ENCODE results near the gene HYAL3. TPM values are rescaled to one million over a fixed set of nuclear protein-coding genes. Genes with fewer than 3 reads are reported as not detected.

HYAL3 gene
- total and polyA plus RNA-seq, 2 experiments from 2014 or later, result 7.6 to 9.6 TPM

- H3K9me3 ChIP-seq (ENCODE audit: low read depth), result no peaks in the 10 kb centered on the region
- no peak overlapping the region for H2AFZ ChIP-seq
- H3K79me2 ChIP-seq (ENCODE audit: insufficient read depth), result peaks cover 27% of the 10 kb centered on the region
- H3K9ac ChIP-seq, result no peak overlapping the region; the same call in 1 of the 2 replicates
- no peak overlapping the region for H3K4me2 ChIP-seq (ENCODE audit: unreplicated experiment)
- H3F3A ChIP-seq (ENCODE audit: insufficient read depth), result peaks cover 29% of the 10 kb centered on the region
- no peaks in the 10 kb centered on the region for H3K27me3 ChIP-seq (replicated peaks; ENCODE audit: insufficient read depth)
- no peak overlapping the region for H3K27ac ChIP-seq
- H3K4me3 ChIP-seq, result no peak overlapping the region
- no peak for TF ChIP-seq EZH2phosphoT487 (IDR thresholded peaks at IDR 0.05; ENCODE audit: insufficient read depth, low read depth)
- no peak for DNase-seq
- H3K36me3 ChIP-seq (ENCODE audit: low read depth), result peaks cover 21% of the 10 kb centered on the region
- in situ Hi-C loops (cut with MboI), result no loop called here
- H4K20me1 ChIP-seq (ENCODE audit: insufficient read depth), result no peaks in the 10 kb centered on the region
- no peaks in the 10 kb centered on the region for H3K9me2 ChIP-seq (ENCODE audit: insufficient read depth)
- WGBS, 2 experiments (ENCODE audit: low coverage in 1 of 2, low lambda C conversion rate in 2 of 2, missing lambda C conversion rate in 2 of 2), result 96 to 99% methylated on average over 8 of the region's 8 CpGs
- H3K4me1 ChIP-seq (ENCODE audit: insufficient read depth), result peaks cover 21% of the 10 kb centered on the region
These were observed 27.0 kb upstream of the HYAL3 start for GRCh38 chr3:50326182-50326541.

GRCh38 chr3:50325497-50326181 is 26.4 kb upstream of the HYAL3 start:
- WGBS, 2 experiments (ENCODE audit: low coverage in 1 of 2, low lambda C conversion rate in 2 of 2, missing lambda C conversion rate in 2 of 2), result 76 to 87% methylated on average over 11 of the region's 11 CpGs
- Histone ChIP-seq H3K4me3 (no peak overlapping the region), H3K4me1 (ENCODE audit: insufficient read depth) (peaks cover 21% of the 10 kb centered on the region), H3F3A (ENCODE audit: insufficient read depth) (peaks cover 24% of the 10 kb centered on the region), H3K9ac (no peak overlapping the region), H3K9me2 (ENCODE audit: insufficient read depth) (no peaks in the 10 kb centered on the region), H3K27ac (no peak overlapping the region), H4K20me1 (ENCODE audit: insufficient read depth) (no peaks in the 10 kb centered on the region), H3K4me2 (ENCODE audit: unreplicated experiment) (no peak overlapping the region), H2AFZ (no peak overlapping the region), H3K27me3 (replicated peaks; ENCODE audit: insufficient read depth) (no peaks in the 10 kb centered on the region), H3K9me3 (ENCODE audit: low read depth) (no peaks in the 10 kb centered on the region), H3K36me3 (ENCODE audit: low read depth) (peaks cover 16% of the 10 kb centered on the region), H3K79me2 (ENCODE audit: insufficient read depth) (peaks cover 22% of the 10 kb centered on the region)
- in situ Hi-C loops (cut with MboI), result no loop called here
- TF ChIP-seq EZH2phosphoT487 (IDR thresholded peaks at IDR 0.05; ENCODE audit: insufficient read depth, low read depth) (no peak), EZH2 (IDR thresholded peaks at IDR 0.05; ENCODE audit: insufficient read depth, poor library complexity, severe bottlenecking) (no peak)
- DNase-seq, result no peak

- Histone ChIP-seq H2AFZ (no peak overlapping the region), H3K9me2 (ENCODE audit: insufficient read depth) (no peaks in the 10 kb centered on the region), H3K4me2 (ENCODE audit: unreplicated experiment) (no peak overlapping the region), H3K27me3 (replicated peaks; ENCODE audit: insufficient read depth) (no peaks in the 10 kb centered on the region), H3K36me3 (ENCODE audit: low read depth) (peaks cover 10% of the 10 kb centered on the region), H3K4me1 (ENCODE audit: insufficient read depth) (peaks cover 24% of the 10 kb centered on the region), H3K9ac (no peak overlapping the region), H4K20me1 (ENCODE audit: insufficient read depth) (no peaks in the 10 kb centered on the region), H3K9me3 (ENCODE audit: low read depth) (no peaks in the 10 kb centered on the region), H3F3A (ENCODE audit: insufficient read depth) (peaks cover 19% of the 10 kb centered on the region), H3K27ac (no peak overlapping the region), H3K4me3 (no peak overlapping the region), H3K79me2 (ENCODE audit: insufficient read depth) (peaks cover 25% of the 10 kb centered on the region)
- in situ Hi-C loops (cut with MboI), result no loop called here
- no peak for DNase-seq
- WGBS, 2 experiments (ENCODE audit: low coverage in 1 of 2, low lambda C conversion rate in 2 of 2, missing lambda C conversion rate in 2 of 2), result 58% methylated on average over 2 of the region's 2 CpGs; no CpG with 5 or more reads in 1 of the 2 experiments
- TF ChIP-seq EZH2phosphoT487 (IDR thresholded peaks at IDR 0.05; ENCODE audit: insufficient read depth, low read depth) (no peak), EZH2 (IDR thresholded peaks at IDR 0.05; ENCODE audit: insufficient read depth, poor library complexity, severe bottlenecking) (no peak)
These were observed 25.9 kb upstream of the HYAL3 start for GRCh38 chr3:50325113-50325480.

GRCh38 chr3:50324351-50325112 is 25.3 kb upstream of the HYAL3 start:
- 50% methylated on average over 4 of the region's 4 CpGs for WGBS, 2 experiments (ENCODE audit: low coverage in 1 of 2, low lambda C conversion rate in 2 of 2, missing lambda C conversion rate in 2 of 2)
- peaks cover 30% of the 10 kb centered on the region for H3K79me2 ChIP-seq (ENCODE audit: insufficient read depth)
- no peak overlapping the region for H3K27ac ChIP-seq
- DNase-seq, result peak; percentile 75
- H2AFZ ChIP-seq, result no peak overlapping the region
- H3K9ac ChIP-seq, result no peak overlapping the region
- in situ Hi-C loops (cut with MboI), result no loop called here
- TF ChIP-seq EZH2phosphoT487 (IDR thresholded peaks at IDR 0.05; ENCODE audit: insufficient read depth, low read depth), result no peak
- TF ChIP-seq EZH2 (IDR thresholded peaks at IDR 0.05; ENCODE audit: insufficient read depth, poor library complexity, severe bottlenecking), result no peak
- no peaks in the 10 kb centered on the region for H4K20me1 ChIP-seq (ENCODE audit: insufficient read depth)
- peaks cover 26% of the 10 kb centered on the region for H3K4me1 ChIP-seq (ENCODE audit: insufficient read depth)
- no peaks in the 10 kb centered on the region for H3K27me3 ChIP-seq (replicated peaks; ENCODE audit: insufficient read depth)
- H3K9me3 ChIP-seq (ENCODE audit: low read depth), result no peaks in the 10 kb centered on the region
- no peak overlapping the region for H3K4me3 ChIP-seq
- H3K4me2 ChIP-seq (ENCODE audit: unreplicated experiment), result no peak overlapping the region
- H3K9me2 ChIP-seq (ENCODE audit: insufficient read depth), result no peaks in the 10 kb centered on the region
- peaks cover 5% of the 10 kb centered on the region for H3K36me3 ChIP-seq (ENCODE audit: low read depth)
- peaks cover 13% of the 10 kb centered on the region for H3F3A ChIP-seq (ENCODE audit: insufficient read depth)

Data from GM23248 (cell line).